Psoas muscle (tissue), 8 donors: ENCODE data around the gene PIAS1. TPM values are rescaled to one million over a fixed set of nuclear protein-coding genes. Genes with fewer than 3 reads are reported as not detected.

Source experiments
- ATAC-seq, 4 donors: fragments of 200-7000 bp; cut with Tn5 transposase; one replicate each; pipeline ENCODE4 v1.9.1; 2020; ENCODE audit warnings: moderate library complexity in 3 of 4, mild to moderate bottlenecking in 2 of 4
- DNase-seq, 2 donors: peaks; one replicate each; pipeline ENCODE4 v3.0.0-alpha.2; 2020
- H3K27ac ChIP-seq: fragments of 200-600 bp; one replicate; pipeline ENCODE4 v1.8.0; 2022
- H3K27me3 ChIP-seq, 3 donors: fragments of 200-600 bp in 1 of 3; one replicate each; pipeline versions ENCODE4 v1.6.1 to v1.8.0; 2013 to 2022; ENCODE audit warnings: low read length in 2 of 3, mild to moderate bottlenecking in 2 of 3, moderate library complexity in 1 of 3; ENCODE audit not compliant: insufficient read depth in 3 of 3
- H3K36me3 ChIP-seq, 2 donors: fragments of 200-600 bp in 1 of 2; one replicate each; pipeline versions ENCODE4 v1.6.1 to v1.8.0; 2013 to 2022; ENCODE audit warnings: low read depth in 1 of 2, mild to moderate bottlenecking in 1 of 2, moderate library complexity in 1 of 2; ENCODE audit not compliant: insufficient read depth in 1 of 2
- H3K4me1 ChIP-seq: fragments of 200-600 bp; one replicate; pipeline ENCODE4 v1.8.0; 2022
- H3K4me3 ChIP-seq: fragments of 200-600 bp; one replicate; pipeline ENCODE4 v1.8.0; 2022; ENCODE audit warnings: mild to moderate bottlenecking
- H3K9me3 ChIP-seq: fragments of 200-600 bp; one replicate; pipeline ENCODE4 v1.8.0; 2022
- CTCF ChIP-seq: fragments of 200-600 bp; IDR thresholded peaks from one replicate; pipeline ENCODE4 v1.8.0; 2022; ENCODE audit warnings: antibody characterized with exemption
- WGBS, 3 donors: extraction: QIAGEN DNeasy Blood & Tissue Kit; methylation state at CpG; one replicate each; pipeline versions ENCODE4 v1.1.6 to v1.1.7; 2013; 5-methylcytosine and 5-hydroxymethylcytosine counted together
- intact Hi-C, 2 donors: fragments of 100-400 bp; cut with DNase I; formaldehyde crosslinking; loops; one replicate each; pipeline versions ENCODE4 v1.11.0 to v1.14.2; 2022
- polyA plus RNA-seq, 3 donors: library from polyadenylated mRNA; stranded (reverse); fragments of 200-250 nt; gene quantifications; one replicate each; pipeline ENCODE4 v1.2.3, GENCODE V29; 2013
- total RNA-seq, 4 donors: library from RNA; stranded (reverse); fragmentation: NEBNext Ultra II Directional in 2 of 4; extraction: Animal tissue kit (Norgen Biotek cat#: 25700) in 2 of 4; gene quantifications; one replicate each; pipeline versions ENCODE4 v1.2.1 to v1.2.4, GENCODE V29; 2021 to 2023
- donor health status: healthy with polysubstance abuse.
- donor health status: DM: no; HTN: no; CAD: no; lungs with moderate emphysema.
- donor health status: Bipolar disorder and iron deficiency.
- donor health status: healthy.
- donor health status: DM: yes; HTN: yes; CAD: no.
- donor health status: DM: no; HTN: no; CAD: no.
- donor health status: DM: no; HTN: no; CAD: no.
- donor health status: DM: yes; HTN: yes; CAD: no.

Gene PIAS1
- total and polyA plus RNA-seq, 7 donors = 4.4 to 28.7 (median 18.2) TPM

GRCh38 chr15:68038246-68038645 lies 15.9 kb upstream of the PIAS1 start:
- Histone ChIP-seq H3K36me3 (no peaks in the 10 kb centered on the region), H3K27me3 (peaks cover 0 to 2% (median 0%) of the 10 kb centered on the region in 3 donors), H3K9me3 (no peaks in the 10 kb centered on the region), H3K4me1 (no peaks in the 10 kb centered on the region), H3K27ac (no peak overlapping the region), H3K4me3 (no peak overlapping the region)
- DNase-seq (no peak), ATAC-seq (no peak)
- intact Hi-C loops = loop anchor here in 1 of 2 donors (10.0 kb wide), 1 partner anchor 73 kb away; no protein-coding TSS in a partner anchor
- WGBS, 3 donors = 71 to 77% (median 77%) methylated on average over 2 of the region's 2 CpGs
- no peak for TF ChIP-seq CTCF

- H3K36me3 ChIP-seq = no peaks in the 10 kb centered on the region
- H3K4me3 ChIP-seq = no peak overlapping the region
- intact Hi-C loops = no loop called here
- no peak for ATAC-seq
- H3K4me1 ChIP-seq = no peaks in the 10 kb centered on the region
- 91 to 99% (median 94%) methylated on average over 1 of the region's 1 CpG for WGBS, 3 donors
- H3K27ac ChIP-seq = no peak overlapping the region
- peaks cover 0 to 2% (median 0%) of the 10 kb centered on the region in 3 donors for H3K27me3 ChIP-seq
- H3K9me3 ChIP-seq = no peaks in the 10 kb centered on the region
- no peak for DNase-seq
- TF ChIP-seq CTCF = no peak
These were observed 14.0 kb upstream of the PIAS1 start for GRCh38 chr15:68040144-68040543.

- Histone ChIP-seq H3K9me3 (no peaks in the 10 kb centered on the region), H3K4me1 (no peaks in the 10 kb centered on the region), H3K4me3 (no peak overlapping the region), H3K36me3 (no peaks in the 10 kb centered on the region), H3K27me3 (peaks cover 0 to 2% (median 0%) of the 10 kb centered on the region in 3 donors), H3K27ac (no peak overlapping the region)
- intact Hi-C loops = no loop called here
- 86 to 93% (median 89%) methylated on average over 5 of the region's 5 CpGs for WGBS, 3 donors
- TF ChIP-seq CTCF = no peak
- DNase-seq (no peak), ATAC-seq (no peak)
These were observed 11.8 kb upstream of the PIAS1 start for GRCh38 chr15:68042156-68042854.

GRCh38 chr15:68042855-68043222 lies 11.3 kb upstream of the PIAS1 start:
- Histone ChIP-seq H3K27me3 (no peaks in the 10 kb centered on the region), H3K27ac (no peak overlapping the region), H3K9me3 (no peaks in the 10 kb centered on the region), H3K4me3 (no peak overlapping the region), H3K36me3 (no peaks in the 10 kb centered on the region), H3K4me1 (no peaks in the 10 kb centered on the region)
- WGBS, 3 donors = 89 to 97% (median 95%) methylated on average over 3 of the region's 3 CpGs
- no peak for DNase-seq
- intact Hi-C loops = no loop called here
- TF ChIP-seq CTCF = no peak
- no peak for ATAC-seq
